Natural killer cell (primary cell): Measurements from ENCODE around the gene ZNF652. TPM values are rescaled to one million over a fixed set of nuclear protein-coding genes. Genes with fewer than 3 reads are reported as not detected.

ENCODE experiments used
- ATAC-seq, 3 donors: fragments of 150-1000 bp in 2 of 3; fragments of 200-7000 bp in 1 of 3; cut with Tn5 transposase; 1 replicate in 1 of 3; 2 replicates in 2 of 3; pipeline ENCODE4 v1.10.0; 2021; ENCODE audit warnings: mild to moderate bottlenecking in 2 of 3, moderate library complexity in 2 of 3
- DNase-seq, 2 donors: peaks; one replicate each; pipeline versions ENCODE4 v3.0.0 to v3.0.0-alpha.2; 2013 to 2021; ENCODE audit warnings: mixed read lengths in 1 of 2
- H3K27ac ChIP-seq: one replicate; pipeline ENCODE4 v1.5.1; 2013; ENCODE audit warnings: mild to moderate bottlenecking, low read length
- H3K27me3 ChIP-seq: one replicate; pipeline ENCODE4 v1.6.1; 2013; ENCODE audit warnings: low read length; ENCODE audit not compliant: control insufficient read depth, insufficient read depth
- H3K36me3 ChIP-seq: one replicate; pipeline ENCODE4 v1.6.1; 2013; ENCODE audit warnings: low read length; ENCODE audit not compliant: control insufficient read depth, insufficient read depth
- H3K4me1 ChIP-seq: one replicate; pipeline ENCODE4 v1.6.1; 2013; ENCODE audit warnings: low read length; ENCODE audit not compliant: control insufficient read depth, insufficient read depth
- H3K4me3 ChIP-seq: one replicate; pipeline ENCODE4 v1.5.1; 2013; ENCODE audit warnings: low read length
- H3K9me3 ChIP-seq: one replicate; pipeline ENCODE4 v1.6.1; 2013; ENCODE audit warnings: low read length; ENCODE audit not compliant: control insufficient read depth, insufficient read depth
- H3K27ac Mint-ChIP-seq, 2 donors: one replicate each; pipeline ENCODE4 v1.8.0; 2022; ENCODE audit warnings: mild to moderate bottlenecking in 2 of 2, mixed read lengths in 2 of 2, moderate library complexity in 1 of 2
- H3K27me3 Mint-ChIP-seq, 2 donors: one replicate each; pipeline ENCODE4 v1.8.0; 2022; ENCODE audit warnings: low read depth in 2 of 2, mixed read lengths in 2 of 2
- H3K36me3 Mint-ChIP-seq: one replicate; pipeline ENCODE4 v1.8.0; 2022; ENCODE audit warnings: mixed read lengths
- H3K4me1 Mint-ChIP-seq, 2 donors: one replicate each; pipeline ENCODE4 v1.8.0; 2022; ENCODE audit warnings: mixed read lengths in 2 of 2
- H3K4me3 Mint-ChIP-seq: one replicate; pipeline ENCODE4 v1.8.0; 2022; ENCODE audit warnings: mild to moderate bottlenecking, moderate library complexity, mixed read lengths
- H3K9me3 Mint-ChIP-seq, 2 donors: one replicate each; pipeline ENCODE4 v1.8.0; 2022; ENCODE audit warnings: mixed read lengths in 2 of 2
- WGBS: methylation state at CpG from one replicate; pipeline ENCODE4 v1.1.7; 2013; ENCODE audit warnings: missing lambda C conversion rate; ENCODE audit not compliant: insufficient coverage; 5-methylcytosine and 5-hydroxymethylcytosine counted together
- intact Hi-C: fragments of 100-400 bp; cut with micrococcal nuclease; formaldehyde crosslinking; loops from one replicate; pipeline ENCODE4 v1.14.2; 2022
- total RNA-seq, 4 donors: library from RNA; stranded (reverse); fragments of 120-200 nt in 1 of 4; gene quantifications; one replicate each; pipeline versions ENCODE4 v1.2.3 to v1.2.4, GENCODE V29; 2013 to 2022
- TF ChIP-seq, protein P1 (sequence below): fragments of 200-600 bp; IDR thresholded peaks from one replicate; pipeline ENCODE4 v1.8.0; 2022; ENCODE audit warnings: antibody characterized with exemption

ZNF652 gene
- total RNA-seq, 3 donors from 2014 or later (not counting 1 experiment from before 2014, with no cell fraction given), result 53.8 to 79.1 (median 73.3) TPM

DNA sequence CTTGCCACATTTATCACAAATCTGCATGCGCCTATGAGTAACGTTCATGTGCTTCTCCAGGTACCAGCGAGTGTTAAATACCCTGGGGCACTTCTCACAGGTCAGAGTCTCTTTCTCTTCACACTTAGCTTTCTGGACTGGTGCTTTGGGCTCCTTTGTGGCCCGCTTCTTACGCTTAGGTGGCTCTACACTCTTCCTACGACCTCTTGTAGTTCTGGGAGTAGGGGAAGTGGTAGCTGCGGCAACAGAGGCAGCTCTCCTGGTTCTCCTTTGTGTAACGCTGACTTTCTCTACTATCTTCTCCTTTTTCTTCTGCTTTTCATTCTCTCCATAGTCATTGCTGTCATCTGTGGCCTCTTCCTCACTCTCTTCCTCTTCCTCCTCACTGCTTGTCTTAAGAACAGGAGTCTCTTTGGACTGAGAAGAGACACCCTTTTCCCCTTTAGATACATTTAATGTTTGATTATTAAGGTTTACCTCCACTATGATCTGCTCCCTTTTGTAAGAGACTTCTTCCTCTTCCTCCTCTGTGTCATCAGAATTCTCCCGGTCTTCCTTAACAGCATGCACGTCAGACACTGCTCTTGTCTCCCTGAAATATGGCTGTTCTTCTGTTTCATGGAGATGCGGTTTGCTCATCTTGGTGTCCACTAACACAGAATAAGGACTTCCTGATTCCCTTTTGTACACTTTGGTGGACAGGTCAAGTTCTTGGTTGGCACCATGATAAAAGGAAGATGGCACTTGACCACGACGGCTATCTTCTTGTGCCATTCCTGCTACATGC, 45.0 kb downstream of the ZNF652 start:
- Histone ChIP-seq H3K36me3 (peaks cover 8% of the 10 kb centered on the region), H3K4me1 (peaks cover 15% of the 10 kb centered on the region), H3K27ac (peak overlapping the region; percentile 42), H3K9me3 (no peaks in the 10 kb centered on the region), H3K27me3 (no peaks in the 10 kb centered on the region), H3K4me3 (no peak overlapping the region)
- WGBS, result 57% methylated on average over 11 of the region's 13 CpGs
- Mint-ChIP-seq H3K4me3 (peak overlapping the region; percentile 83), H3K27ac (peak overlapping the region; percentile 10 to 72), H3K36me3 (no peaks in the 10 kb centered on the region), H3K4me1 (peaks cover 25 to 33% of the 10 kb centered on the region in 2 donors), H3K9me3 (no peaks in the 10 kb centered on the region), H3K27me3 (no peaks in the 10 kb centered on the region)
- intact Hi-C loops, result loop anchor here (5.0 kb wide), 1 partner anchor 240 kb away; no protein-coding TSS in a partner anchor
- ATAC-seq, result peak in 1 of 3 donors; percentile 12
- no peak for DNase-seq
- TF ChIP-seq, protein P1, sequence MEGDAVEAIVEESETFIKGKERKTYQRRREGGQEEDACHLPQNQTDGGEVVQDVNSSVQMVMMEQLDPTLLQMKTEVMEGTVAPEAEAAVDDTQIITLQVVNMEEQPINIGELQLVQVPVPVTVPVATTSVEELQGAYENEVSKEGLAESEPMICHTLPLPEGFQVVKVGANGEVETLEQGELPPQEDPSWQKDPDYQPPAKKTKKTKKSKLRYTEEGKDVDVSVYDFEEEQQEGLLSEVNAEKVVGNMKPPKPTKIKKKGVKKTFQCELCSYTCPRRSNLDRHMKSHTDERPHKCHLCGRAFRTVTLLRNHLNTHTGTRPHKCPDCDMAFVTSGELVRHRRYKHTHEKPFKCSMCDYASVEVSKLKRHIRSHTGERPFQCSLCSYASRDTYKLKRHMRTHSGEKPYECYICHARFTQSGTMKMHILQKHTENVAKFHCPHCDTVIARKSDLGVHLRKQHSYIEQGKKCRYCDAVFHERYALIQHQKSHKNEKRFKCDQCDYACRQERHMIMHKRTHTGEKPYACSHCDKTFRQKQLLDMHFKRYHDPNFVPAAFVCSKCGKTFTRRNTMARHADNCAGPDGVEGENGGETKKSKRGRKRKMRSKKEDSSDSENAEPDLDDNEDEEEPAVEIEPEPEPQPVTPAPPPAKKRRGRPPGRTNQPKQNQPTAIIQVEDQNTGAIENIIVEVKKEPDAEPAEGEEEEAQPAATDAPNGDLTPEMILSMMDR, result no peak

DNA sequence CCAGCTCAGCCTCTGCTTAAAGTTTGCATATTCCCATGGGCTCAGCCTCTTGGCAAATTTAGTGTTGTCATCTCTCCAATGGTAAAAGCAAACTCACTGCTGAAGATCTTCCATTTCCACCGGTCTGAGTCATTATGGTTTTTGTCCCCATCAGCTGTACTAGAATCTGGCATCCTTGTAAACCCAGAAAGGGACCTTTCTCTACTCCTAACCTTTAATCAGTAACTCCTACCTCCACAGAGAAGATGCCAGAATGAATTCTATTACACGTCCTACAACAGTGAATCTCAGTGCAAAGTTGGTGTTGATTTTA, 45.8 kb downstream of the ZNF652 start:
- Histone ChIP-seq H3K27me3 (no peaks in the 10 kb centered on the region), H3K4me1 (peaks cover 15% of the 10 kb centered on the region), H3K36me3 (peaks cover 15% of the 10 kb centered on the region), H3K9me3 (no peaks in the 10 kb centered on the region), H3K4me3 (no peak overlapping the region), H3K27ac (peak overlapping the region; percentile 26)
- TF ChIP-seq, protein P1, result no peak
- Mint-ChIP-seq H3K4me3 (peak overlapping the region; percentile 83), H3K4me1 (peaks cover 25 to 32% of the 10 kb centered on the region in 2 donors), H3K36me3 (no peaks in the 10 kb centered on the region), H3K27ac (peak overlapping the region; percentile 10 to 72), H3K27me3 (no peaks in the 10 kb centered on the region), H3K9me3 (no peaks in the 10 kb centered on the region)
- no peak for ATAC-seq
- intact Hi-C loops, result loop anchor here (5.0 kb wide), 1 partner anchor 241 kb away; no protein-coding TSS in a partner anchor
- no peak for DNase-seq
- WGBS, result 66% methylated on average over 2 of the region's 2 CpGs

DNA sequence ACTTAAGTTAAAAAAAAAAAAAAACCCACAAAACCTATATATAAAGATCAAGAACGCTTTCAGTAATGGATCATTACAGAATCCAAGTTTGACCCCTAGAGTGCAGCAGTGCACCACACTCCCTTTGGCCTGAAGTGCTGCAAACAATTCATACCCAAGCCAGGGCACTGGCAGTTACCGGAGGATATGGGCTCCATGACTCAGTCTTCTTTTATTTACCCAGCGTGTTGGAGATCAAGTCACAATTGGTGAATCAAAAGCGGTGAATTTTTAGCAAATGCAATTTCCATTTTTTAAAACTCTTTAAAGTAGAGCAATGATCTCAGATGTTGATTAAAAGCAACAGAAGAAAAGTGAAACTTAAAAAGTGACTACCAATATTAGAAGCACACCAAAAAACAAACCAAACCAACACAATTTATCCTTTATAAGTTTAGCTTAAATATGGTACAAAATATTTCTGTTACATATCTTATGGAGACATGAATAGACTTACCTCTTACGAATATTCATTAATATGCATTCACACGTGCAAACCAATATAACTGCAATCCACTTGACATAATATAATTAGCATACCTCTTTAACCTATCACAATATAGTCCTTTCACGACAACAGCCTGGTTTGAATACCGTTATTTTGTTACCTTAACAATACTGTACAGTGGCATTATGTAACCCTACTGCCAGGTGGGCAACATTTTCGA, 46.3 kb downstream of the ZNF652 start:
- Mint-ChIP-seq H3K27me3 (no peaks in the 10 kb centered on the region), H3K36me3 (no peaks in the 10 kb centered on the region), H3K4me3 (peak overlapping the region; percentile 83), H3K4me1 (peaks cover 25 to 32% of the 10 kb centered on the region in 2 donors), H3K9me3 (no peaks in the 10 kb centered on the region), H3K27ac (peak overlapping the region; percentile 10 to 72)
- Histone ChIP-seq H3K4me1 (peaks cover 15% of the 10 kb centered on the region), H3K36me3 (peaks cover 20% of the 10 kb centered on the region), H3K27ac (peak overlapping the region; percentile 26), H3K9me3 (no peaks in the 10 kb centered on the region), H3K4me3 (peak overlapping the region; percentile 21), H3K27me3 (no peaks in the 10 kb centered on the region)
- 34% methylated on average over 9 of the region's 9 CpGs for WGBS
- TF ChIP-seq, protein P1, result peak; percentile 95
- ATAC-seq (peak; percentile 99), DNase-seq (peak; percentile 66 to 91)
- intact Hi-C loops, result loop anchor here (1.0 to 5.0 kb wide), 4 partner anchors 27 to 242 kb away; no protein-coding TSS in a partner anchor
